ENCODE data around the gene CAPZB. TPM values are rescaled to one million over a fixed set of nuclear protein-coding genes. Genes with fewer than 3 reads are reported as not detected.

CAPZB gene
- polyA plus RNA-seq, 2 of the 4 experiments (the other 2 are of a cell fraction), result 133 to 296 TPM

DNA sequence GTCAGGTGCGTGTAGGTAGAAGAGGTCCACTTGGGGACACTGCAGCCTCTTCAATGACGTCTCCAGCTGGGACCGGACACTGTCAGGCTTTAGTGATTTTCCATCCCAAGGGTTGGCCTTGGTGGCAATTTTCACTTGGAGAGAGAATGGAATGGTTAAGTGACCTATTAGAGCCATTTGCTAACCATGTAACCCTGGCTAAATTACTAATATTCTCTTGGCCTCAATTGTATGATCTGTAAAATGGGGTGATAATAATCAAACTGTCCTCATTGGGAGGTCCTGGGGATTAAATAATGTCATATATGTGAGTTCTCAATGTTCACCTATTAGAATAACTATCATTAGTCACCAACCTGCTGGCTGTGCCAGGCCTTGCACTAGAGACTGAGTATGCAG is 176.8 kb downstream of the CAPZB start:
- no peak for FAIRE-seq
- ChIA-PET CTCF (no interaction called here), POLR2A (no interaction called here)
- no peak for DNase-seq (ENCODE audit: low read depth in 1 of 2, low spot score in 1 of 2)
- H3K4me2 ChIP-seq, result no peak overlapping the region
- WGBS (ENCODE audit: missing lambda C conversion rate), result 100% methylated on average over 2 of the region's 3 CpGs
- TF ChIP-seq, protein P1, sequence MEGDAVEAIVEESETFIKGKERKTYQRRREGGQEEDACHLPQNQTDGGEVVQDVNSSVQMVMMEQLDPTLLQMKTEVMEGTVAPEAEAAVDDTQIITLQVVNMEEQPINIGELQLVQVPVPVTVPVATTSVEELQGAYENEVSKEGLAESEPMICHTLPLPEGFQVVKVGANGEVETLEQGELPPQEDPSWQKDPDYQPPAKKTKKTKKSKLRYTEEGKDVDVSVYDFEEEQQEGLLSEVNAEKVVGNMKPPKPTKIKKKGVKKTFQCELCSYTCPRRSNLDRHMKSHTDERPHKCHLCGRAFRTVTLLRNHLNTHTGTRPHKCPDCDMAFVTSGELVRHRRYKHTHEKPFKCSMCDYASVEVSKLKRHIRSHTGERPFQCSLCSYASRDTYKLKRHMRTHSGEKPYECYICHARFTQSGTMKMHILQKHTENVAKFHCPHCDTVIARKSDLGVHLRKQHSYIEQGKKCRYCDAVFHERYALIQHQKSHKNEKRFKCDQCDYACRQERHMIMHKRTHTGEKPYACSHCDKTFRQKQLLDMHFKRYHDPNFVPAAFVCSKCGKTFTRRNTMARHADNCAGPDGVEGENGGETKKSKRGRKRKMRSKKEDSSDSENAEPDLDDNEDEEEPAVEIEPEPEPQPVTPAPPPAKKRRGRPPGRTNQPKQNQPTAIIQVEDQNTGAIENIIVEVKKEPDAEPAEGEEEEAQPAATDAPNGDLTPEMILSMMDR (IDR thresholded peaks at IDR 0.05), result no peak
- no peak for TF ChIP-seq CHD4 (IDR thresholded peaks at IDR 0.05; ENCODE audit: borderline replicate concordance)
- no peak for TF ChIP-seq PHF8 (IDR thresholded peaks at IDR 0.05; ENCODE audit: borderline replicate concordance, low read depth)
- no peak for TF ChIP-seq SMC3 (IDR thresholded peaks at IDR 0.05)
- no peak for TF ChIP-seq CBX2 (IDR thresholded peaks at IDR 0.05; ENCODE audit: borderline replicate concordance, low read depth)
- H3K4me3 ChIP-seq, result no peak overlapping the region
- no peak for ATAC-seq
- H3K9me3 ChIP-seq, result no peaks in the 10 kb centered on the region
- peaks cover 15% of the 10 kb centered on the region; the same call in 2 of the 3 replicates for H3K4me1 ChIP-seq
- H3K27ac ChIP-seq, result no peak overlapping the region

DNA sequence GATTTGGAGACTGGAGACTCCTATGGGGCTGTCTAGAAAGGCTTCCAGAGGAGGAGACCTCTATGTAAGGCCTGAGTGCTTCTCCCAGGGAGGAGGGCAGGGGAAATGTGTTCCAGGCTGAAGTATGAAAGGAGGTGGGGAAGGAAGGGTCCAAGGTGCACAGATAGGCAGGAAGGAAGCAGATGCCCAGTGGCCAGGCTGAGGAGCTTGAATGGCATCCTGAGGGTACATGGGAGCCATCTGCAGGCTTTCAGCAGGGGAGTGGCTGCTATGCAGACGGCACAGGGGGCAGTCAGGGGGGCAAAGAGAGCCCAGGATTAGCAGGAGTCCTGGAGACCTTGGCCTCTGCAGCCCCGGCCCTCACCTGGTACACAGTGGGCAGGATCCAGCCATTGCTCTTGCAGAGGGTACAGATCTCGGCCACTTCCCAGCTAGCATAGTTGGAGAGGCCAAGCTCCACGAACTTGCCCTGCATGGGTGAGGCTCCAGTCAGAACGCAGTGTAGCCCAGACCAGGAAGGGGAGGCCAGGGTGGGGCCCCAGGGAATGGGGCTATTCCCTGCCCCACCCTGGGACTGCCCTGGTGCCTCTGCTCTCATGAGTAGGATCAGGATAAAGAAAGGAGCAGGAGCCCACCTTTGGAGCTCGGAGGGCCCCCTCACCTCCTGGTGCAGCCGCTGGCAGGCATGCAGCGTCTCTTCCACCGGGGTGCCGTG is 177.4 kb downstream of the CAPZB start:
- no peak overlapping the region for H3K4me2 ChIP-seq
- ChIA-PET CTCF (no interaction called here), POLR2A (no interaction called here)
- no peak overlapping the region for H3K27ac ChIP-seq
- H3K9me3 ChIP-seq, result no peaks in the 10 kb centered on the region
- ATAC-seq (no peak), DNase-seq (ENCODE audit: low read depth in 1 of 2, low spot score in 1 of 2) (no peak), FAIRE-seq (no peak)
- TF ChIP-seq CEBPB (IDR thresholded peaks at IDR 0.05) (no peak), MAZ (IDR thresholded peaks at IDR 0.05; ENCODE audit: borderline replicate concordance, low read depth, low read length) (no peak), HOXB5 (CRISPR knock-in tag; IDR thresholded peaks at IDR 0.05) (no peak)
- TF ChIP-seq, protein P2, sequence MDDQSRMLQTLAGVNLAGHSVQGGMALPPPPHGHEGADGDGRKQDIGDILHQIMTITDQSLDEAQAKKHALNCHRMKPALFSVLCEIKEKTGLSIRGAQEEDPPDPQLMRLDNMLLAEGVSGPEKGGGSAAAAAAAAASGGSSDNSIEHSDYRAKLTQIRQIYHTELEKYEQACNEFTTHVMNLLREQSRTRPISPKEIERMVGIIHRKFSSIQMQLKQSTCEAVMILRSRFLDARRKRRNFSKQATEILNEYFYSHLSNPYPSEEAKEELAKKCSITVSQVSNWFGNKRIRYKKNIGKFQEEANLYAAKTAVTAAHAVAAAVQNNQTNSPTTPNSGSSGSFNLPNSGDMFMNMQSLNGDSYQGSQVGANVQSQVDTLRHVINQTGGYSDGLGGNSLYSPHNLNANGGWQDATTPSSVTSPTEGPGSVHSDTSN (IDR thresholded peaks at IDR 0.05), result no peak
- H3K4me3 ChIP-seq, result no peak overlapping the region
- H3K4me1 ChIP-seq, result peaks cover 9% of the 10 kb centered on the region; the same call in 2 of the 3 replicates
- WGBS (ENCODE audit: missing lambda C conversion rate), result 82% methylated on average over 5 of the region's 10 CpGs

DNA sequence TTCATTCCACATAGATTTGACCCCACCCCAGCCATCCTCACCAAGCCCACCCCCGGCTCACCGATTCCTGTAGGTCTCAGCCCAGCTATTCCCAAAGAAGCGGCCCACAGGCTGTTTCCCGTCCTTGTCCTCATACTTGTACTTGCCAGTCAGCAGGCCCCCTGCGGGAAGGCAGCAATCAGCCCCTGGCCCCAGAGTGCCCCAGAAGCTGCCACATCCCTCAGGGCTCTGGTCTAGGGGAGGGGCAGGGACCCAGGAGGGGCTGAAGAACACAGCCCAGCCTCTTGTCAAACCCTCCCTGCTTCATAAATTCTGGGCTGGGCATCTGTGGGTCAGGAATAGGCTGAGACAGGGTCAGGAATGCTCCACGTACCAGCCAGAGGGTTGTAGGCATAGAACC is 178.4 kb downstream of the CAPZB start:
- no peak for DNase-seq (ENCODE audit: low read depth in 1 of 2, low spot score in 1 of 2)
- ChIA-PET POLR2A (no interaction called here), CTCF (interaction anchor here (0.6 to 0.8 kb wide), 2 partner anchors 66 to 355 kb away, joined by 3 read pairs; no protein-coding TSS in a partner anchor)
- Histone ChIP-seq H3K4me2 (no peak overlapping the region), H3K4me3 (no peak overlapping the region), H3K27ac (no peak overlapping the region), H3K9me3 (no peaks in the 10 kb centered on the region), H3K4me1 (peaks cover 8% of the 10 kb centered on the region; the same call in 2 of the 3 replicates)
- no peak for ATAC-seq
- FAIRE-seq, result no peak
- WGBS (ENCODE audit: missing lambda C conversion rate), result 92% methylated on average over 6 of the region's 6 CpGs
- TF ChIP-seq SMC3 (IDR thresholded peaks at IDR 0.05) (no peak), RFX5 (IDR thresholded peaks at IDR 0.05) (no peak), CHD4 (IDR thresholded peaks at IDR 0.05; ENCODE audit: borderline replicate concordance) (no peak), MAZ (IDR thresholded peaks at IDR 0.05; ENCODE audit: borderline replicate concordance, low read depth, low read length) (no peak), ZNF302 (CRISPR knock-in tag; IDR thresholded peaks at IDR 0.05) (no peak), HOXB13 (CRISPR knock-in tag; IDR thresholded peaks at IDR 0.05; ENCODE audit: low read depth) (no peak), NFE2L2 (conservative IDR thresholded peaks at IDR 0.05; ENCODE audit: low read length) (no peak), CBX8 (IDR thresholded peaks at IDR 0.05) (no peak), POLR2A (IDR thresholded peaks at IDR 0.05; ENCODE audit: low read length) (no peak), HOXA7 (CRISPR knock-in tag; IDR thresholded peaks at IDR 0.05) (no peak)

DNA sequence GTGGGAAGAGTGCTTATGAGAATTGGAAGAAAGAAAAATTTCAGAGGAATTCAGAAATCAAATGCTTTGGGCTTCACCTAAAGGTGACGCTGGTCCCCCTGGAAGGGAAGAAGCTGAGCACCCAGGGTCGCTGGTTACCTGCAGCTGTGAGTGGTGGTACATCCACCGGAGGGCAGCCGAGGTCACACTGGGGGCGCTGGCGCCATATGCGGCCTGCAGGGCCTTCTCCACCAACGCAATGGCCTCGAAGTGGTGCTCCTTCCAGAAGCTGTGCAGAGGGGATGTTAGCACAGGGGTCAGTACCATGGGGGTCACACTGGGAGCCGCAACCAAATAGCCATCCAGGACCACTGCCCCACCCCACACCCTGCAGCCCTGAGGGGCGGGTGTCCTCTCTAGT is 179.5 kb downstream of the CAPZB start:
- H3K4me2 ChIP-seq, result no peak overlapping the region
- no peak for ATAC-seq
- no peak for DNase-seq (ENCODE audit: low read depth in 1 of 2, low spot score in 1 of 2)
- POLR2A ChIA-PET, result no interaction called here
- FAIRE-seq, result no peak
- CTCF ChIA-PET, result no interaction called here
- H3K9me3 ChIP-seq, result no peaks in the 10 kb centered on the region
- WGBS (ENCODE audit: missing lambda C conversion rate), result 88% methylated on average over 6 of the region's 11 CpGs
- H3K4me1 ChIP-seq, result peaks cover 5% of the 10 kb centered on the region; the same call in 2 of the 3 replicates
- no peak overlapping the region for H3K27ac ChIP-seq
- no peak overlapping the region for H3K4me3 ChIP-seq
- TF ChIP-seq FOSB (CRISPR knock-in tag; IDR thresholded peaks at IDR 0.05) (no peak), TFCP2L1 (CRISPR knock-in tag; IDR thresholded peaks at IDR 0.05) (no peak), HDAC2 (IDR thresholded peaks at IDR 0.05) (no peak), FOSL2 (IDR thresholded peaks at IDR 0.05) (no peak), FOSL2 (CRISPR knock-in tag; IDR thresholded peaks at IDR 0.05) (no peak), RCOR1 (IDR thresholded peaks at IDR 0.05; ENCODE audit: low read depth, low read length) (no peak), JUN (IDR thresholded peaks at IDR 0.05) (no peak), POLR2AphosphoS2 (conservative IDR thresholded peaks at IDR 0.05; ENCODE audit: low read length) (no peak), ZNF302 (CRISPR knock-in tag; IDR thresholded peaks at IDR 0.05) (no peak), HOXB13 (CRISPR knock-in tag; IDR thresholded peaks at IDR 0.05; ENCODE audit: low read depth) (no peak), HOXB5 (CRISPR knock-in tag; IDR thresholded peaks at IDR 0.05) (no peak), TP53 (CRISPR knock-in tag; IDR thresholded peaks at IDR 0.05) (no peak), MYC (IDR thresholded peaks at IDR 0.05; ENCODE audit: borderline replicate concordance, low read length) (no peak), ZSCAN20 (CRISPR knock-in tag; IDR thresholded peaks at IDR 0.05) (no peak)
- TF ChIP-seq, protein P1 (IDR thresholded peaks at IDR 0.05), result no peak

Data from A549 (cell line).